ENCODE results near the gene DPYSL3.
A peak's percentile ranks its signal among the peaks of the same experiment; 100 is the strongest.
"Not testable (repeated sequence)": the region's sequence is repeated elsewhere in the genome, so short reads cannot be mapped to it uniquely, and the experiment has no call there.

DPYSL3 gene

GRCh38 chr5:147369742-147370374 lies 140.0 kb downstream of the DPYSL3 start:
- DNase-seq (ENCODE audit: low read depth), result peak; percentile 14

GRCh38 chr5:147367381-147367780 lies 142.5 kb downstream of the DPYSL3 start:
- DNase-seq (ENCODE audit: low read depth), result not testable (repeated sequence)

GRCh38 chr5:147361441-147362175 lies 148.3 kb downstream of the DPYSL3 start:
- no peak for DNase-seq (ENCODE audit: low read depth)

- DNase-seq (ENCODE audit: low read depth), result no peak
These were observed 149.1 kb downstream of the DPYSL3 start for GRCh38 chr5:147360816-147361215.

- no peak for DNase-seq (ENCODE audit: low read depth)
These were observed 150.3 kb downstream of the DPYSL3 start for GRCh38 chr5:147359581-147359980.

GRCh38 chr5:147359101-147359500 lies 150.8 kb downstream of the DPYSL3 start:
- DNase-seq (ENCODE audit: low read depth), result no peak

GRCh38 chr5:147349241-147349640 lies 160.6 kb downstream of the DPYSL3 start:
- DNase-seq (ENCODE audit: low read depth), result no peak

- DNase-seq (ENCODE audit: low read depth), result no peak
These were observed 161.4 kb downstream of the DPYSL3 start for GRCh38 chr5:147348451-147348850.

GRCh38 chr5:147348046-147348445 lies 161.8 kb downstream of the DPYSL3 start:
- peak; percentile 10 for DNase-seq (ENCODE audit: low read depth)

GRCh38 chr5:147346006-147346561 lies 163.8 kb downstream of the DPYSL3 start:
- DNase-seq (ENCODE audit: low read depth), result no peak

GRCh38 chr5:147344861-147345260 lies 165.0 kb downstream of the DPYSL3 start:
- DNase-seq (ENCODE audit: low read depth), result no peak

GRCh38 chr5:147341345-147341744 lies 168.5 kb downstream of the DPYSL3 start:
- DNase-seq (ENCODE audit: low read depth), result no peak

- no peak for DNase-seq (ENCODE audit: low read depth)
These were observed 168.9 kb downstream of the DPYSL3 start for GRCh38 chr5:147340941-147341340.

Measured in stromal cell of bone marrow (primary cell).